GM12874 (cell line): ENCODE measurements around the gene SON.

ENCODE experiments used
- CTCF ChIP-seq: IDR thresholded peaks from 2 replicates; pipeline ENCODE4 v1.5.1; 2011; ENCODE audit warnings: low read depth, mild to moderate bottlenecking, control low read depth, low read length, moderate library complexity; ENCODE audit not compliant: insufficient read depth

SON gene

DNA sequence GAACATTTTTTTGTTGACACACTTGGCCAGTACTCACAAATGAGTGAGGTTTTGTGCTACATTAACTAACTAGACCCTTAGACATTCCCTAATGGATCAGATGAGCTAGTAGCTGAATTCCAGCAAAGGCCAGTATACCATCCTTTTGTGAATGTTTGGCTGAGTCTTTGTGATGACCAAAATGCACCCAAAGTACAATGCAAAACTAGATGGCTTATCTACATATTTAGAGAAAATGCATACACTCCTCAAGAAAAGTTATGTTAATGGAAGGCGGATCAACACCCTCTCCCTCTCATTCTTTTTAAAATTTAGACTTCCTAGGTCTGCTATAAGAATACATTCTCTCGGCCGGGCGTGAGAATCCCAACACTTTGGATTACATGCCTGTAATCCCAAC, 31.2 kb upstream of the SON start:
- TF ChIP-seq CTCF: no peak

GRCh38 chr21:33512481-33512880, 30.4 kb upstream of the SON start:
- TF ChIP-seq CTCF: no peak

DNA sequence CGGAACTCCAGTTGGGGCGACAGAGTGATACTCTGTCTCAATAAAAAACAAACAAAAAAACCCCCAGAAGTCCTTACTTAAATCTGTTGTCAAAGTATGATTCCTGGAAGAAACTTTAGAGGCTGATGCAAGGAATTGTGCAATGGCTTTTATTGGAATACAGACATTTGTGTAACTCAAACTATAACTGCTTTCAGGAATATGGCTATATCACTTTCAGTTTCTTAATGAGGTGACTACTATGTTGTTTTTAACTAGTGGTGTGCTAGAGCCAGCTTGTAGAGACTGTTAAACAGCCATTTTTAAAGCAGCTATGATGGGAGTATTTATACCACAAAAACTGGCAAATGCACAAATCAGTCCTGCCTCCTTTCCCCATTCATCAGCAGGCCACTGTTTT, 28.6 kb upstream of the SON start:
- no peak for TF ChIP-seq CTCF

- no peak for TF ChIP-seq CTCF
These were observed 23.9 kb upstream of the SON start for GRCh38 chr21:33518899-33519298.

GRCh38 chr21:33522297-33522952, 20.4 kb upstream of the SON start:
- TF ChIP-seq CTCF: no peak

- no peak for TF ChIP-seq CTCF
These were observed 19.9 kb upstream of the SON start for GRCh38 chr21:33522953-33523349.

GRCh38 chr21:33531007-33531406, 11.8 kb upstream of the SON start:
- TF ChIP-seq CTCF: no peak

DNA sequence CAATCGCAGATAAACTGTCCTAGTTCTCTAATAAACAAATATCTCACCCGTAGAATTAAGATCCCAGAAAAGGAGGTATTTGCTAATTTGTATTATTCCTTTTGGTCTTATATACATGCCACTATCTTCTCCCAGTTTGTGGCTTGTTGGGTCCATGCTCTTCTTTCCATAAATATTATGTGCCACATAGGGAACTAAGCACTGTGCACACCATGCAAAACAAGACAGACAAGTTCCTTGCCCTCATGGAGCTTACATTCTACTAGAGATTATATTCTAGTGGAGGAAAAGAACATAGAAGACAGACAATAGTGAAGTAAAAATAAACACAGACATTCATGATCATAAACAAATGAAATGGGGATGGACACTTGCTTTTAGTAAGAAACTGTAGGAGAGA, 5.6 kb upstream of the SON start:
- no peak for TF ChIP-seq CTCF
